Adrenal gland (tissue), 5 donors: ENCODE measurements around the gene NR5A1.

ENCODE experiments used
- POLR2A ChIP-seq, 2 donors: fragments of 450-650 bp; IDR thresholded peaks; one replicate each; pipeline ENCODE4 v1.6.1; 2017; ENCODE audit warnings: antibody characterized with exemption in 2 of 2, mild to moderate bottlenecking in 2 of 2, moderate library complexity in 1 of 2
- TF ChIP-seq, protein P1 (sequence below), 6 experiments: fragments of 450-650 bp in 4 of 6; fragments of 200-600 bp in 2 of 6; sonication (generic) in 1 of 6; IDR thresholded peaks; 1 replicate in 5 of 6; 2 replicates in 1 of 6; pipeline versions ENCODE4 v1.5.1 to v1.8.0; 2016 to 2021; ENCODE audit warnings: antibody characterized with exemption in 6 of 6, mild to moderate bottlenecking in 2 of 6, moderate library complexity in 1 of 6
- donor health status: DM: no; HTN: no; CAD: no.

DNA sequence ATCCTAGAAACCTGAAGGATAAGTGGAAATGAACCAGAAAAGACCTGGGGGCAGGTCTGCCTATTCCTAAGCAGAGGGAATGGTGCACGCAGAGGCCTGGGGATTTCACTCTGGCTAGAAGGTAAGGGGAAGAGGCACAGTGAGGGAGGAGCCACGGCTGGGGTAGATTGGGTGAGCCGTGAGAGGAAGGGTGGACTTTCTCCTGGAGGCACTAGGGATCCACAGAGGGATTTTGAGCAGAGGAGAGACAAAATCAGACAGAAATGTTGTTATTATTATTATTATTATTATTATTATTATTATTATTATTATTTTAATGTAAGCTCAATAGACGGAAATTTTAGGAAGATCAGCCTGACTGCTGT, 59.9 kb downstream of the NR5A1 start:
- TF ChIP-seq, protein P1, sequence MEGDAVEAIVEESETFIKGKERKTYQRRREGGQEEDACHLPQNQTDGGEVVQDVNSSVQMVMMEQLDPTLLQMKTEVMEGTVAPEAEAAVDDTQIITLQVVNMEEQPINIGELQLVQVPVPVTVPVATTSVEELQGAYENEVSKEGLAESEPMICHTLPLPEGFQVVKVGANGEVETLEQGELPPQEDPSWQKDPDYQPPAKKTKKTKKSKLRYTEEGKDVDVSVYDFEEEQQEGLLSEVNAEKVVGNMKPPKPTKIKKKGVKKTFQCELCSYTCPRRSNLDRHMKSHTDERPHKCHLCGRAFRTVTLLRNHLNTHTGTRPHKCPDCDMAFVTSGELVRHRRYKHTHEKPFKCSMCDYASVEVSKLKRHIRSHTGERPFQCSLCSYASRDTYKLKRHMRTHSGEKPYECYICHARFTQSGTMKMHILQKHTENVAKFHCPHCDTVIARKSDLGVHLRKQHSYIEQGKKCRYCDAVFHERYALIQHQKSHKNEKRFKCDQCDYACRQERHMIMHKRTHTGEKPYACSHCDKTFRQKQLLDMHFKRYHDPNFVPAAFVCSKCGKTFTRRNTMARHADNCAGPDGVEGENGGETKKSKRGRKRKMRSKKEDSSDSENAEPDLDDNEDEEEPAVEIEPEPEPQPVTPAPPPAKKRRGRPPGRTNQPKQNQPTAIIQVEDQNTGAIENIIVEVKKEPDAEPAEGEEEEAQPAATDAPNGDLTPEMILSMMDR (IDR thresholded peaks at IDR 0.05): no peak
- no peak for TF ChIP-seq POLR2A (IDR thresholded peaks at IDR 0.05)
